Esophagus squamous epithelium (tissue), 5 donors: ENCODE results near the gene ZRANB1. TPM values are rescaled to one million over a fixed set of nuclear protein-coding genes. Genes with fewer than 3 reads are reported as not detected.

Experiments used
- DNase-seq: peaks from one replicate; lab custom pipeline; 2025; lab: John Stamatoyannopoulos, UW
- H3K27ac ChIP-seq, 4 donors: fragments of 200-600 bp; sonication (generic); one replicate each; pipeline ENCODE4 v1.5.1; 2016 to 2019; ENCODE audit warnings: mild to moderate bottlenecking in 1 of 4
- H3K27me3 ChIP-seq, 4 donors: fragments of 200-600 bp; sonication (generic); 1 replicate in 3 of 4; 2 replicates in 1 of 4; pipeline versions ENCODE4 v1.5.1 to v1.6.0; 2017 to 2021; ENCODE audit warnings: antibody characterized with exemption in 1 of 4
- H3K36me3 ChIP-seq, 3 donors: fragments of 200-600 bp; sonication (generic); one replicate each; pipeline ENCODE4 v1.5.1; 2016 to 2019
- H3K4me1 ChIP-seq, 3 donors: fragments of 200-600 bp; sonication (generic); one replicate each; pipeline ENCODE4 v1.5.1; 2017 to 2019
- H3K4me3 ChIP-seq, 4 donors: fragments of 200-600 bp; sonication (generic); 1 replicate in 3 of 4; 2 replicates in 1 of 4; pipeline ENCODE4 v1.5.1; 2016 to 2019; ENCODE audit warnings: mild to moderate bottlenecking in 2 of 4, moderate library complexity in 1 of 4
- H3K9me3 ChIP-seq, 3 donors: fragments of 200-600 bp; sonication (generic); one replicate each; pipeline ENCODE4 v1.5.1; 2016 to 2019
- CTCF ChIP-seq, 6 experiments: fragments of 450-650 bp in 4 of 6; fragments of 200-600 bp in 2 of 6; sonication (generic) in 2 of 6; IDR thresholded peaks; one replicate each; pipeline ENCODE4 v1.5.1; 2016 to 2019; ENCODE audit warnings: antibody characterized with exemption in 6 of 6, mild to moderate bottlenecking in 4 of 6, moderate library complexity in 4 of 6
- POLR2A ChIP-seq, 4 donors: fragments of 450-650 bp; IDR thresholded peaks; one replicate each; pipeline ENCODE4 v1.6.1; 2017; ENCODE audit warnings: antibody characterized with exemption in 4 of 4, mild to moderate bottlenecking in 4 of 4, moderate library complexity in 3 of 4
- WGBS, 2 donors: methylation state at CpG; one replicate each; pipeline ENCODE4 v1.1.5; 2018; 5-methylcytosine and 5-hydroxymethylcytosine counted together
- intact Hi-C: fragments of 100-400 bp; cut with DNase I; formaldehyde crosslinking; loops from one replicate; pipeline ENCODE4 v1.15.0; 2022
- total RNA-seq, 4 donors: library from RNA; depleted of rRNA; stranded (reverse); fragments of >200 nt; gene quantifications; one replicate each; pipeline ENCODE4 v1.1.0, GENCODE V29; 2016
- donor health status: DM: yes; HTN: yes; CAD: no.

Gene ZRANB1
- total RNA-seq, 4 donors from 2014 or later: 11.7 to 25.2 (median 17.4) TPM

- Histone ChIP-seq H3K9me3 (no peaks in the 10 kb centered on the region), H3K27me3 (no peaks in the 10 kb centered on the region), H3K36me3 (peaks cover 0 to 46% (median 4%) of the 10 kb centered on the region in 3 donors), H3K4me3 (no peak overlapping the region), H3K4me1 (peaks cover 0 to 18% (median 0%) of the 10 kb centered on the region in 3 donors), H3K27ac (no peak overlapping the region)
- TF ChIP-seq CTCF (IDR thresholded peaks at IDR 0.05) (no peak), POLR2A (IDR thresholded peaks at IDR 0.05) (no peak)
- 85 to 93% methylated on average over 2 of the region's 2 CpGs for WGBS, 2 donors
- no peak for DNase-seq
- intact Hi-C loops: no loop called here
Observed at GRCh38 chr10:124967255-124967654, 25.3 kb downstream of the ZRANB1 start.

GRCh38 chr10:124971276-124971675 lies 29.4 kb downstream of the ZRANB1 start:
- Histone ChIP-seq H3K9me3 (no peaks in the 10 kb centered on the region), H3K27ac (peak overlapping the region in 1 of 4 donors; percentile 48), H3K36me3 (peaks cover 4 to 81% (median 7%) of the 10 kb centered on the region in 3 donors), H3K27me3 (no peaks in the 10 kb centered on the region), H3K4me1 (peaks cover 0 to 17% (median 0%) of the 10 kb centered on the region in 3 donors), H3K4me3 (no peak overlapping the region)
- TF ChIP-seq POLR2A (IDR thresholded peaks at IDR 0.05): no peak
- no peak for TF ChIP-seq CTCF (IDR thresholded peaks at IDR 0.05)
- no peak for DNase-seq
- intact Hi-C loops: no loop called here
- WGBS, 2 donors: 32 to 52% methylated on average over 2 of the region's 2 CpGs

- H3K27me3 ChIP-seq: no peaks in the 10 kb centered on the region
- peaks cover 0 to 21% (median 0%) of the 10 kb centered on the region in 3 donors for H3K4me1 ChIP-seq
- intact Hi-C loops: no loop called here
- H3K36me3 ChIP-seq: peaks cover 0 to 75% (median 7%) of the 10 kb centered on the region in 3 donors
- H3K9me3 ChIP-seq: no peaks in the 10 kb centered on the region
- H3K4me3 ChIP-seq: no peak overlapping the region
- WGBS, 2 donors: 86 to 93% methylated on average over 7 of the region's 7 CpGs
- H3K27ac ChIP-seq: no peak overlapping the region
- DNase-seq: no peak
- TF ChIP-seq POLR2A (IDR thresholded peaks at IDR 0.05) (no peak), CTCF (IDR thresholded peaks at IDR 0.05) (no peak)
Observed at GRCh38 chr10:124972637-124973036, 30.7 kb downstream of the ZRANB1 start.

- intact Hi-C loops: no loop called here
- no peak for DNase-seq
- H3K27ac ChIP-seq: no peak overlapping the region
- 89 to 90% methylated on average over 5 of the region's 5 CpGs for WGBS, 2 donors
- TF ChIP-seq CTCF (IDR thresholded peaks at IDR 0.05) (no peak), POLR2A (IDR thresholded peaks at IDR 0.05) (no peak)
- no peaks in the 10 kb centered on the region for H3K27me3 ChIP-seq
- H3K36me3 ChIP-seq: peaks cover 0 to 63% (median 7%) of the 10 kb centered on the region in 3 donors
- no peak overlapping the region for H3K4me3 ChIP-seq
- H3K9me3 ChIP-seq: no peaks in the 10 kb centered on the region
- H3K4me1 ChIP-seq: peaks cover 0 to 21% (median 0%) of the 10 kb centered on the region in 3 donors
Observed at GRCh38 chr10:124974131-124974530, 32.2 kb downstream of the ZRANB1 start.

- Histone ChIP-seq H3K4me3 (no peak overlapping the region), H3K36me3 (peaks cover 0 to 57% (median 7%) of the 10 kb centered on the region in 3 donors), H3K9me3 (no peaks in the 10 kb centered on the region), H3K27me3 (no peaks in the 10 kb centered on the region), H3K27ac (no peak overlapping the region), H3K4me1 (peaks cover 0 to 12% (median 0%) of the 10 kb centered on the region in 3 donors)
- WGBS, 2 donors: 73 to 78% methylated on average over 5 of the region's 5 CpGs
- no peak for DNase-seq
- intact Hi-C loops: no loop called here
- TF ChIP-seq CTCF (IDR thresholded peaks at IDR 0.05): no peak
- TF ChIP-seq POLR2A (IDR thresholded peaks at IDR 0.05): no peak
Observed at GRCh38 chr10:124975977-124976514, 34.1 kb downstream of the ZRANB1 start.
